ENCODE results near the gene LPP. TPM values are rescaled to one million over a fixed set of nuclear protein-coding genes. Genes with fewer than 3 reads are reported as not detected.

Gene LPP
- total RNA-seq, 1 experiment from 2014 or later = 54.0 TPM

DNA sequence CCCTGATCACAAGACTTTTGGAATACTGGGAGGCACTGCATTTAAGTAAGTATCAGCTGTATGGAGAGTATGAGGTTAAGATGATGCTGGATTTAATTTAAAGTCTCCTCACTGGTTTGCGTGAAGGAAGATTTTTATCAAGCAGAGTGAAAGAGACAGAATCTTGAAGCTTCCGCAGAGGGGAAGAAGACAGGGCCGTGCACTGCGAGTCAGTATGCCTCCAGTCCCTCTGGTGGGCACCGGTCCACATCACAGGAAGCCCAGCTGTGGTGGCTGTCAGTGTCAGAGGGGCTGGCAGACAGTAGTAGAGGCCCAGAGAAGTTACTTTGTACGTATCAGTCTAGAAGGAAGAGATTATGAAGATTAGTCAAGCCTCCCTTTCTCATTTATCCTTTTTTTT, 638.8 kb downstream of the LPP start:
- H3K9me3 ChIP-seq (ENCODE audit: control insufficient read depth in 1 of 2, insufficient read depth in 1 of 2, low read depth in 1 of 2, low read length in 2 of 2) = no peaks in the 10 kb centered on the region
- H3K9me2 ChIP-seq (ENCODE audit: insufficient read depth) = no peaks in the 10 kb centered on the region
- intact Hi-C loops (cut with micrococcal nuclease) = no loop called here
- no peak overlapping the region for H3K9ac ChIP-seq (ENCODE audit: low read length)
- H3K4me1 ChIP-seq (ENCODE audit: control insufficient read depth in 1 of 2, insufficient read depth in 2 of 2, low read length in 2 of 2) = no peaks in the 10 kb centered on the region
- ATAC-seq (peak; percentile 47; the same call in 1 of the 2 replicates), DNase-seq (ENCODE audit: low read depth, low spot score) (no peak)
- ChIA-PET POLR2A (no interaction called here), CTCF (no interaction called here), RAD21 (ENCODE audit: low non-redundant PET in 1 of 2, low total read pairs in 2 of 2, uncharacterized antibody in 2 of 2, unreplicated experiment in 2 of 2) (no interaction called here)
- no peak overlapping the region for H2AFZ ChIP-seq (ENCODE audit: low read depth, low read length, poor library complexity, severe bottlenecking)
- no peaks in the 10 kb centered on the region for H3K27me3 ChIP-seq (ENCODE audit: insufficient read depth, low read length)
- TF ChIP-seq CTCF (IDR thresholded peaks at IDR 0.05 in 2 of 3, conservative IDR thresholded peaks at IDR 0.05 in 1 of 3; ENCODE audit: borderline replicate concordance in 1 of 3, insufficient read depth in 1 of 3, low read depth in 2 of 3, low read length in 2 of 3) (0 out of 6 replicates have a peak, but pooled peaks of 2 of the 3 experiments have one; percentile 14 to 16), ZFX (IDR thresholded peaks at IDR 0.05) (no peak)
- no TSS peak for BruUV-seq (replicated peaks)
- H3K4me2 ChIP-seq (ENCODE audit: low read length) = no peak overlapping the region
- no peaks in the 10 kb centered on the region for H4K20me1 ChIP-seq (ENCODE audit: insufficient read depth)
- no peak overlapping the region for H3K27ac ChIP-seq (ENCODE audit: low read depth, low read length)
- H3K36me3 ChIP-seq (ENCODE audit: control insufficient read depth in 1 of 2, insufficient read depth in 2 of 2, low read length in 2 of 2) = no peaks in the 10 kb centered on the region
- H3K79me2 ChIP-seq (ENCODE audit: insufficient read depth, low read length) = no peaks in the 10 kb centered on the region
- H3K4me3 ChIP-seq (replicated peaks in 1 of 2; ENCODE audit: low read depth in 1 of 2, low read length in 2 of 2) = no peak overlapping the region

DNA sequence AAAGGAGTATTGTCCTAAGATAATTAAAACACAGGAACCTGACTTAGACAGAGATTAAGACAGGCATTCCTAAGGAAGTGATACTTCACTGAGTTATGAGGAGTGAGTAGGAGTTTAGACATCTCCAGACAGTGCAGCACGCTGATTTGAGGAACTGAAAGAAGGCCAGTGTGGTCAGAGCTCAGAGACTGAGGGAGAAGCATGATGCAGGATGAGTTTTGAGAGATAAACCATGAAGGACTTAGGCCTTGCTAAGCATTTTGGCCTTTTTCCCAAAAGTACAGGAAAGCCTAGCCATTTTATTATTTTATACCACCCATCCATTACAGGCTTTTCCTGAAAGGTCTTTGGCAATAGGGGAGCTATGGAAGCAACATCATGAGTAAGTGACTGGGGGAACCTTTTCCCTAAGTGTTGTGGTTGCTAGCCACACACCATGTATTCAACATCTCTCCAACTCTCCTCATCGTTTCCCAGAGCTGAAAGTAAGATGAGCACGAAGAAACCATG, 642.2 kb downstream of the LPP start:
- CTCF ChIA-PET = interaction anchor here (1.3 kb wide), 1 partner anchor 1056 kb away, joined by 4 read pairs; no protein-coding TSS in a partner anchor
- H3K27ac ChIP-seq (ENCODE audit: low read depth, low read length) = no peak overlapping the region
- no peak for DNase-seq (ENCODE audit: low read depth, low spot score)
- TF ChIP-seq CTCF (IDR thresholded peaks at IDR 0.05 in 2 of 3, conservative IDR thresholded peaks at IDR 0.05 in 1 of 3; ENCODE audit: borderline replicate concordance in 1 of 3, insufficient read depth in 1 of 3, low read depth in 2 of 3, low read length in 2 of 3) (no peak), RAD21 (IDR thresholded peaks at IDR 0.05; ENCODE audit: low read depth) (no peak), POLR2A (IDR thresholded peaks at IDR 0.05; ENCODE audit: borderline replicate concordance, extremely low read depth, insufficient read depth, insufficient read length) (no peak), ZNF274 (IDR thresholded peaks at IDR 0.05; ENCODE audit: low read depth, low read length) (no peak), YY1 (IDR thresholded peaks at IDR 0.05; ENCODE audit: extremely low read depth, insufficient replicate concordance, low read depth, low read length) (no peak), POLR2AphosphoS5 (IDR thresholded peaks at IDR 0.05; ENCODE audit: low read depth, low read length) (no peak), ZFX (IDR thresholded peaks at IDR 0.05) (no peak), EGR1 (IDR thresholded peaks at IDR 0.05; ENCODE audit: low read depth) (no peak), EZH2phosphoT487 (IDR thresholded peaks at IDR 0.05; ENCODE audit: borderline replicate concordance) (no peak)
- TF ChIP-seq, protein P1, sequence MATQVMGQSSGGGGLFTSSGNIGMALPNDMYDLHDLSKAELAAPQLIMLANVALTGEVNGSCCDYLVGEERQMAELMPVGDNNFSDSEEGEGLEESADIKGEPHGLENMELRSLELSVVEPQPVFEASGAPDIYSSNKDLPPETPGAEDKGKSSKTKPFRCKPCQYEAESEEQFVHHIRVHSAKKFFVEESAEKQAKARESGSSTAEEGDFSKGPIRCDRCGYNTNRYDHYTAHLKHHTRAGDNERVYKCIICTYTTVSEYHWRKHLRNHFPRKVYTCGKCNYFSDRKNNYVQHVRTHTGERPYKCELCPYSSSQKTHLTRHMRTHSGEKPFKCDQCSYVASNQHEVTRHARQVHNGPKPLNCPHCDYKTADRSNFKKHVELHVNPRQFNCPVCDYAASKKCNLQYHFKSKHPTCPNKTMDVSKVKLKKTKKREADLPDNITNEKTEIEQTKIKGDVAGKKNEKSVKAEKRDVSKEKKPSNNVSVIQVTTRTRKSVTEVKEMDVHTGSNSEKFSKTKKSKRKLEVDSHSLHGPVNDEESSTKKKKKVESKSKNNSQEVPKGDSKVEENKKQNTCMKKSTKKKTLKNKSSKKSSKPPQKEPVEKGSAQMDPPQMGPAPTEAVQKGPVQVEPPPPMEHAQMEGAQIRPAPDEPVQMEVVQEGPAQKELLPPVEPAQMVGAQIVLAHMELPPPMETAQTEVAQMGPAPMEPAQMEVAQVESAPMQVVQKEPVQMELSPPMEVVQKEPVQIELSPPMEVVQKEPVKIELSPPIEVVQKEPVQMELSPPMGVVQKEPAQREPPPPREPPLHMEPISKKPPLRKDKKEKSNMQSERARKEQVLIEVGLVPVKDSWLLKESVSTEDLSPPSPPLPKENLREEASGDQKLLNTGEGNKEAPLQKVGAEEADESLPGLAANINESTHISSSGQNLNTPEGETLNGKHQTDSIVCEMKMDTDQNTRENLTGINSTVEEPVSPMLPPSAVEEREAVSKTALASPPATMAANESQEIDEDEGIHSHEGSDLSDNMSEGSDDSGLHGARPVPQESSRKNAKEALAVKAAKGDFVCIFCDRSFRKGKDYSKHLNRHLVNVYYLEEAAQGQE (IDR thresholded peaks at IDR 0.05; ENCODE audit: low read depth) = no peak
- H3K9me3 ChIP-seq (ENCODE audit: control insufficient read depth in 1 of 2, insufficient read depth in 1 of 2, low read depth in 1 of 2, low read length in 2 of 2) = no peaks in the 10 kb centered on the region
- BruUV-seq (replicated peaks) = no TSS peak
- intact Hi-C loops (cut with micrococcal nuclease) = no loop called here
- no peaks in the 10 kb centered on the region for H4K20me1 ChIP-seq (ENCODE audit: insufficient read depth)
- POLR2A ChIA-PET = no interaction called here
- H3K79me2 ChIP-seq (ENCODE audit: insufficient read depth, low read length) = no peaks in the 10 kb centered on the region
- H3K4me2 ChIP-seq (ENCODE audit: low read length) = no peak overlapping the region
- no peaks in the 10 kb centered on the region for H3K27me3 ChIP-seq (ENCODE audit: insufficient read depth, low read length)
- no peak overlapping the region for H2AFZ ChIP-seq (ENCODE audit: low read depth, low read length, poor library complexity, severe bottlenecking)
- H3K4me1 ChIP-seq (ENCODE audit: control insufficient read depth in 1 of 2, insufficient read depth in 2 of 2, low read length in 2 of 2) = no peaks in the 10 kb centered on the region
- ATAC-seq = no peak
- H3K4me3 ChIP-seq (replicated peaks in 1 of 2; ENCODE audit: low read depth in 1 of 2, low read length in 2 of 2) = no peak overlapping the region
- RAD21 ChIA-PET (ENCODE audit: low non-redundant PET in 1 of 2, low total read pairs in 2 of 2, uncharacterized antibody in 2 of 2, unreplicated experiment in 2 of 2) = no interaction called here
- no peaks in the 10 kb centered on the region for H3K9me2 ChIP-seq (ENCODE audit: insufficient read depth)
- H3K9ac ChIP-seq (ENCODE audit: low read length) = no peak overlapping the region
- no peaks in the 10 kb centered on the region for H3K36me3 ChIP-seq (ENCODE audit: control insufficient read depth in 1 of 2, insufficient read depth in 2 of 2, low read length in 2 of 2)
